ENCODE results near the gene PRCC. TPM values are rescaled to one million over a fixed set of nuclear protein-coding genes. Genes with fewer than 3 reads are reported as not detected.

The PRCC gene
- total and polyA plus RNA-seq, 9 donors = 24.7 to 72.5 (median 50.9) TPM

- peak overlapping the region; percentile 66 for H3K4me3 ChIP-seq
- H3K9me3 ChIP-seq = no peaks in the 10 kb centered on the region
- H3K4me1 ChIP-seq (ENCODE audit: insufficient read depth) = peaks cover 25% of the 10 kb centered on the region
- TF ChIP-seq EP300 (IDR thresholded peaks at IDR 0.05) (no peak), POLR2A (IDR thresholded peaks at IDR 0.05) (no peak), CTCF (IDR thresholded peaks at IDR 0.05) (no peak)
- DNase-seq = no peak
- H3K27me3 ChIP-seq = no peaks in the 10 kb centered on the region
- no peaks in the 10 kb centered on the region for H3K36me3 ChIP-seq
- 39 to 52% (median 45%) methylated on average over 9 of the region's 9 CpGs for WGBS, 3 donors
- H3K27ac ChIP-seq = peak overlapping the region; percentile 93 to 96
- intact Hi-C loops (cut with DNase I) = no loop called here
These were observed 21.0 kb upstream of the PRCC start for GRCh38 chr1:156746406-156746727.

GRCh38 chr1:156746728-156747631 lies 20.4 kb upstream of the PRCC start:
- H3K27ac ChIP-seq = peak overlapping the region; percentile 93 to 96
- WGBS, 3 donors = 1 to 2% (median 2%) methylated on average over 19 to 24 of the region's 29 CpGs
- peaks cover 23% of the 10 kb centered on the region for H3K4me1 ChIP-seq (ENCODE audit: insufficient read depth)
- H3K36me3 ChIP-seq = no peaks in the 10 kb centered on the region
- intact Hi-C loops (cut with DNase I) = no loop called here
- H3K27me3 ChIP-seq = no peaks in the 10 kb centered on the region
- peak overlapping the region; percentile 66 for H3K4me3 ChIP-seq
- no peaks in the 10 kb centered on the region for H3K9me3 ChIP-seq
- TF ChIP-seq CTCF (IDR thresholded peaks at IDR 0.05) (peak in 1 of 3 donors; percentile 29), EP300 (IDR thresholded peaks at IDR 0.05) (no peak), POLR2A (IDR thresholded peaks at IDR 0.05) (peak; percentile 85)
- peak; percentile 95 to 99 (median 98) for DNase-seq

- Histone ChIP-seq H3K27ac (peak overlapping the region; percentile 93 to 96), H3K36me3 (no peaks in the 10 kb centered on the region), H3K4me3 (peak overlapping the region; percentile 66), H3K27me3 (no peaks in the 10 kb centered on the region), H3K4me1 (ENCODE audit: insufficient read depth) (peaks cover 25% of the 10 kb centered on the region), H3K9me3 (no peaks in the 10 kb centered on the region)
- 5 to 9% (median 8%) methylated on average over 8 of the region's 8 CpGs for WGBS, 3 donors
- intact Hi-C loops (cut with DNase I) = no loop called here
- DNase-seq = no peak
- TF ChIP-seq POLR2A (IDR thresholded peaks at IDR 0.05) (no peak), EP300 (IDR thresholded peaks at IDR 0.05) (no peak), CTCF (IDR thresholded peaks at IDR 0.05) (no peak)
These were observed 19.3 kb upstream of the PRCC start for GRCh38 chr1:156747742-156748669.

GRCh38 chr1:156748670-156749418 lies 18.5 kb upstream of the PRCC start:
- no peaks in the 10 kb centered on the region for H3K27me3 ChIP-seq
- no peaks in the 10 kb centered on the region for H3K9me3 ChIP-seq
- H3K27ac ChIP-seq = peak overlapping the region; percentile 93 to 96
- H3K4me1 ChIP-seq (ENCODE audit: insufficient read depth) = peaks cover 26% of the 10 kb centered on the region
- no peak for TF ChIP-seq CTCF (IDR thresholded peaks at IDR 0.05)
- peak; percentile 51 for TF ChIP-seq POLR2A (IDR thresholded peaks at IDR 0.05)
- H3K4me3 ChIP-seq = peak overlapping the region; percentile 66
- intact Hi-C loops (cut with DNase I) = no loop called here
- 3 to 7% (median 5%) methylated on average over 9 of the region's 9 CpGs for WGBS, 3 donors
- peak; percentile 72 to 81 (median 75) for DNase-seq
- no peaks in the 10 kb centered on the region for H3K36me3 ChIP-seq
